HL-60 (cell line): ENCODE results near the gene P4HA2.

ENCODE experiments used
- DNase-seq, 2 experiments: peaks; one replicate each; pipeline ENCODE4 v3.0.0-alpha.2; 2010 to 2020; ENCODE audit warnings: low read depth in 1 of 2, low spot score in 1 of 2
- H3K27ac ChIP-seq: fragments of 250-450 bp; sonication (Bioruptor Pico); replicated peaks from 2 replicates; pipeline ENCODE4 v1.5.1; 2020; ENCODE audit warnings: mild to moderate bottlenecking, moderate library complexity
- H3K27me3 ChIP-seq: fragments of 250-450 bp; sonication (Bioruptor Pico); 2 replicates; pipeline ENCODE4 v1.5.1; 2021; ENCODE audit warnings: mild to moderate bottlenecking, moderate library complexity; ENCODE audit not compliant: insufficient read depth, poor library complexity, severe bottlenecking
- H3K4me3 ChIP-seq: replicated peaks from 2 replicates; pipeline ENCODE4 v1.5.1; 2011; ENCODE audit warnings: mild to moderate bottlenecking, control low read depth, low read length; ENCODE audit not compliant: insufficient read depth
- GABPA ChIP-seq: IDR thresholded peaks from 2 replicates; pipeline ENCODE4 v1.6.1; 2012; ENCODE audit warnings: low read depth
- POLR2AphosphoS5 ChIP-seq: IDR thresholded peaks from 2 replicates; pipeline ENCODE4 v1.6.1; 2012; ENCODE audit warnings: low read depth
- SPI1 ChIP-seq: IDR thresholded peaks from 2 replicates; pipeline ENCODE4 v1.6.1; 2012; ENCODE audit warnings: low read depth, mild to moderate bottlenecking, borderline replicate concordance
- TF ChIP-seq, protein P1 (sequence below): IDR thresholded peaks from 2 replicates; pipeline ENCODE4 v1.6.1; 2012; ENCODE audit warnings: low read depth; ENCODE audit not compliant: insufficient replicate concordance
- TF ChIP-seq, protein P2 (sequence below): IDR thresholded peaks from one replicate; pipeline ENCODE4 v1.5.1; 2011; ENCODE audit warnings: low read length, control low read depth, inconsistent platforms; ENCODE audit not compliant: insufficient read depth

Gene P4HA2

DNA sequence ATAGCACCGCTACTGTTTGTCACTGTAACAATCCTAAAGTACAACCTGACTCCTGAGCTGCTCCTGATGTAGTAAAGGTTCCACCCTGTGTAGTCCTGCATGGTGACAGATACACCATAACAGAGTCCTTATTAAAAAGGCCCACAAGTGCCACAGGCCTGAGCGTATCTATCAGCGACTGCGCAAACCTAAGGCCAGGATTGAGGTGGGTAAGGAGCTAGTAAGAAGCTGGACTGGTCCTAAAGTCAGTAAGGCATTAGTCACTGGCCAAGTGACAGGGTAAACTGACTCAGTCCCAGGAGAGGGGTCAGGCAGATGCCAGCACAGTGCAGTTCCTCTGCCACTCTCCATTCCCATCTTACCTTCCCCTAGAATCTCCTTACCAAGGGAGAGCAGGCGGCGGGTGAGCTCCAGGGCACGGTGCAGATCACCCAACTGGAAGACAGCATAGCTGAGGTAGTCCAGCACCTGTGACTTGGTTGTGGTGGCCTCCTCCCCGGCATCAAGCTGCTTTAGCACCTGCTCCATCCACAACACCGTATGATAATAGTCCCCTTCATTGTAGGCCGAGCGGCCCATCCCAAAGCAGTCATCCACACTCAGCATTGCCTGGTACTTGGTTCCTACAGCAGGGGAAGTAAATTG lies 17.6 kb downstream of the P4HA2 start:
- no peak overlapping the region for H3K27ac ChIP-seq
- DNase-seq: no peak
- H3K27me3 ChIP-seq: no peaks in the 10 kb centered on the region
- H3K4me3 ChIP-seq: no peak overlapping the region
- no peak for TF ChIP-seq POLR2AphosphoS5
- TF ChIP-seq, protein P1, sequence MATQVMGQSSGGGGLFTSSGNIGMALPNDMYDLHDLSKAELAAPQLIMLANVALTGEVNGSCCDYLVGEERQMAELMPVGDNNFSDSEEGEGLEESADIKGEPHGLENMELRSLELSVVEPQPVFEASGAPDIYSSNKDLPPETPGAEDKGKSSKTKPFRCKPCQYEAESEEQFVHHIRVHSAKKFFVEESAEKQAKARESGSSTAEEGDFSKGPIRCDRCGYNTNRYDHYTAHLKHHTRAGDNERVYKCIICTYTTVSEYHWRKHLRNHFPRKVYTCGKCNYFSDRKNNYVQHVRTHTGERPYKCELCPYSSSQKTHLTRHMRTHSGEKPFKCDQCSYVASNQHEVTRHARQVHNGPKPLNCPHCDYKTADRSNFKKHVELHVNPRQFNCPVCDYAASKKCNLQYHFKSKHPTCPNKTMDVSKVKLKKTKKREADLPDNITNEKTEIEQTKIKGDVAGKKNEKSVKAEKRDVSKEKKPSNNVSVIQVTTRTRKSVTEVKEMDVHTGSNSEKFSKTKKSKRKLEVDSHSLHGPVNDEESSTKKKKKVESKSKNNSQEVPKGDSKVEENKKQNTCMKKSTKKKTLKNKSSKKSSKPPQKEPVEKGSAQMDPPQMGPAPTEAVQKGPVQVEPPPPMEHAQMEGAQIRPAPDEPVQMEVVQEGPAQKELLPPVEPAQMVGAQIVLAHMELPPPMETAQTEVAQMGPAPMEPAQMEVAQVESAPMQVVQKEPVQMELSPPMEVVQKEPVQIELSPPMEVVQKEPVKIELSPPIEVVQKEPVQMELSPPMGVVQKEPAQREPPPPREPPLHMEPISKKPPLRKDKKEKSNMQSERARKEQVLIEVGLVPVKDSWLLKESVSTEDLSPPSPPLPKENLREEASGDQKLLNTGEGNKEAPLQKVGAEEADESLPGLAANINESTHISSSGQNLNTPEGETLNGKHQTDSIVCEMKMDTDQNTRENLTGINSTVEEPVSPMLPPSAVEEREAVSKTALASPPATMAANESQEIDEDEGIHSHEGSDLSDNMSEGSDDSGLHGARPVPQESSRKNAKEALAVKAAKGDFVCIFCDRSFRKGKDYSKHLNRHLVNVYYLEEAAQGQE: no peak
- no peak for TF ChIP-seq SPI1
- TF ChIP-seq, protein P2, sequence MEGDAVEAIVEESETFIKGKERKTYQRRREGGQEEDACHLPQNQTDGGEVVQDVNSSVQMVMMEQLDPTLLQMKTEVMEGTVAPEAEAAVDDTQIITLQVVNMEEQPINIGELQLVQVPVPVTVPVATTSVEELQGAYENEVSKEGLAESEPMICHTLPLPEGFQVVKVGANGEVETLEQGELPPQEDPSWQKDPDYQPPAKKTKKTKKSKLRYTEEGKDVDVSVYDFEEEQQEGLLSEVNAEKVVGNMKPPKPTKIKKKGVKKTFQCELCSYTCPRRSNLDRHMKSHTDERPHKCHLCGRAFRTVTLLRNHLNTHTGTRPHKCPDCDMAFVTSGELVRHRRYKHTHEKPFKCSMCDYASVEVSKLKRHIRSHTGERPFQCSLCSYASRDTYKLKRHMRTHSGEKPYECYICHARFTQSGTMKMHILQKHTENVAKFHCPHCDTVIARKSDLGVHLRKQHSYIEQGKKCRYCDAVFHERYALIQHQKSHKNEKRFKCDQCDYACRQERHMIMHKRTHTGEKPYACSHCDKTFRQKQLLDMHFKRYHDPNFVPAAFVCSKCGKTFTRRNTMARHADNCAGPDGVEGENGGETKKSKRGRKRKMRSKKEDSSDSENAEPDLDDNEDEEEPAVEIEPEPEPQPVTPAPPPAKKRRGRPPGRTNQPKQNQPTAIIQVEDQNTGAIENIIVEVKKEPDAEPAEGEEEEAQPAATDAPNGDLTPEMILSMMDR: no peak
- TF ChIP-seq GABPA: no peak

DNA sequence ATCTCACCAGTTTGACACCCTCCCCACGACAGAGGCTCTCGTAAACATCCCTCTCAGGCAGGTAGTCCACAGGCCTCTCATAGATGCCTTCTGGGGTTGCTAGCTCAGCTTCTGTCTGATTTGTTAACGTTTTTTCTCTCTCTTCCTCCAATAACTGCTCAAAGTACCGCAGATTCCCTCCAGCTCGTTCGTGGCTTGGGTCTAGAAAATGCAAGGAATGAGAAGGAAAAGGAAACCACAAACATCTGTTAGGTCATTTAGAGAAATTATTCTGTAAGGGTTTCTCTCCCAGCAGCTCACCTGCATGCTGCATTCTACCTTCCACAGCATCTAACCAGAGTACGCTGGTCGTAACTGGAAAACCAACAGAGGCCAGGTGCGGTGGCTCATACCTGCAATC lies 18.5 kb downstream of the P4HA2 start:
- no peak for DNase-seq
- Histone ChIP-seq H3K27ac (no peak overlapping the region), H3K27me3 (no peaks in the 10 kb centered on the region), H3K4me3 (no peak overlapping the region)
- TF ChIP-seq GABPA (no peak), POLR2AphosphoS5 (no peak), SPI1 (no peak)
- TF ChIP-seq, protein P2: no peak
- TF ChIP-seq, protein P1: no peak

DNA sequence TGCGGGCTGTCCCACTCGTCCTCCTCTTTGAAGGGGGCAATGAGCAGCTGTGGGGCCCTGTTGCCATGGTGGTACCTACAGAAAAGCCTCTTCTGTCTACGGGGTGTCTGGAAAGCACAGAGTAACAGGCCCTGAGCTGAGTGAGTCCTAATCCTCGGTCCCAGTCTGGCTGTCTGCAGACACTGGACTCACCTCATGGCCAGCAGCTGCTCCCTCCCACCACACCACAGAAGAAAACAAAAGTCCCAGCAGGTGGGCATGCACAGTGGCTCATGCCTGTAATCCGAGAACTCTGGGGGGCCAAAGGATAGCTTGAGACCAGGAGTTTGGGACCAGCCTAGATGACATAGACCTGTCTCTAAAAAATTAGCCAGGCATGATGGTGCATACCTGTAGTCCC lies 19.9 kb downstream of the P4HA2 start:
- Histone ChIP-seq H3K4me3 (no peak overlapping the region), H3K27ac (no peak overlapping the region), H3K27me3 (no peaks in the 10 kb centered on the region)
- no peak for TF ChIP-seq GABPA
- TF ChIP-seq, protein P2: no peak
- no peak for TF ChIP-seq SPI1
- TF ChIP-seq, protein P1: no peak
- TF ChIP-seq POLR2AphosphoS5: no peak
- DNase-seq: no peak
